Measurements from ENCODE around the gene DSCAM. TPM values are rescaled to one million over a fixed set of nuclear protein-coding genes. Genes with fewer than 3 reads are reported as not detected.

DSCAM gene
- total RNA-seq, 2 donors from 2014 or later: 18.5 to 25.5 TPM

DNA sequence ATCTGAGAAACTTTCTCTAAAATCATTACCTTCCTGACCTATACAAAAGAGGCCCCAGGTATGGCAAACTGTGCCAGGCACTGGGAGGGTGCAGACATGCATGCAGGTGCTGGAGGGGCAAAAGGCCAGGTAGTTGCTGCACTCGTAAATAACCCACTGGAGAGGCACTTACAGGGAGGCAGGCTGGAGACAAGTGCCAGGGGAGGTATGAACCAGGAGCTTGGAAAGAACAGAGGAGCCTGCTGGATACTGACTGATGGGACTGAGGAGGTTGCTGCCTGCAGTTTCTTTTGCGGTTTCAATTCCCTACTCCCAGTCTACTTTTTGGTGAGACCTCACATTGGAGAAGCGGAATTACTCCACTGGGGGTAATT, 113.9 kb downstream of the DSCAM start:
- Mint-ChIP-seq H3K27ac (no peak overlapping the region), H3K36me3 (ENCODE audit: low read depth) (no peaks in the 10 kb centered on the region), H3K9me3 (no peaks in the 10 kb centered on the region), H3K27me3 (ENCODE audit: insufficient read depth) (peaks cover 2% of the 10 kb centered on the region), H3K4me3 (no peak overlapping the region), H3K4me1 (peaks cover 8% of the 10 kb centered on the region)
- H3K27me3 ChIP-seq (ENCODE audit: control insufficient read depth, insufficient read depth, low read length, poor library complexity, severe bottlenecking): no peaks in the 10 kb centered on the region
- H3K4me3 ChIP-seq (ENCODE audit: low read length): no peak overlapping the region
- H3K9me3 ChIP-seq (ENCODE audit: control insufficient read depth, low read length): no peaks in the 10 kb centered on the region
- H3K36me3 ChIP-seq (ENCODE audit: control insufficient read depth, insufficient read depth, low read length): no peaks in the 10 kb centered on the region
- no peaks in the 10 kb centered on the region for H3K4me1 ChIP-seq (ENCODE audit: control insufficient read depth, insufficient read depth, low read length)
- DNase-seq: no peak
- no peak overlapping the region for H3K27ac ChIP-seq (ENCODE audit: low read depth, low read length)
- H3K9ac ChIP-seq (ENCODE audit: extremely low read depth, low read length, poor library complexity, severe bottlenecking): no peak overlapping the region
- TF ChIP-seq, protein P1, sequence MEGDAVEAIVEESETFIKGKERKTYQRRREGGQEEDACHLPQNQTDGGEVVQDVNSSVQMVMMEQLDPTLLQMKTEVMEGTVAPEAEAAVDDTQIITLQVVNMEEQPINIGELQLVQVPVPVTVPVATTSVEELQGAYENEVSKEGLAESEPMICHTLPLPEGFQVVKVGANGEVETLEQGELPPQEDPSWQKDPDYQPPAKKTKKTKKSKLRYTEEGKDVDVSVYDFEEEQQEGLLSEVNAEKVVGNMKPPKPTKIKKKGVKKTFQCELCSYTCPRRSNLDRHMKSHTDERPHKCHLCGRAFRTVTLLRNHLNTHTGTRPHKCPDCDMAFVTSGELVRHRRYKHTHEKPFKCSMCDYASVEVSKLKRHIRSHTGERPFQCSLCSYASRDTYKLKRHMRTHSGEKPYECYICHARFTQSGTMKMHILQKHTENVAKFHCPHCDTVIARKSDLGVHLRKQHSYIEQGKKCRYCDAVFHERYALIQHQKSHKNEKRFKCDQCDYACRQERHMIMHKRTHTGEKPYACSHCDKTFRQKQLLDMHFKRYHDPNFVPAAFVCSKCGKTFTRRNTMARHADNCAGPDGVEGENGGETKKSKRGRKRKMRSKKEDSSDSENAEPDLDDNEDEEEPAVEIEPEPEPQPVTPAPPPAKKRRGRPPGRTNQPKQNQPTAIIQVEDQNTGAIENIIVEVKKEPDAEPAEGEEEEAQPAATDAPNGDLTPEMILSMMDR (conservative IDR thresholded peaks at IDR 0.05): no peak
- WGBS, 2 experiments (ENCODE audit: insufficient coverage in 1 of 2, insufficient read length in 1 of 2): 93 to 95% methylated on average over 3 of the region's 3 CpGs

DNA sequence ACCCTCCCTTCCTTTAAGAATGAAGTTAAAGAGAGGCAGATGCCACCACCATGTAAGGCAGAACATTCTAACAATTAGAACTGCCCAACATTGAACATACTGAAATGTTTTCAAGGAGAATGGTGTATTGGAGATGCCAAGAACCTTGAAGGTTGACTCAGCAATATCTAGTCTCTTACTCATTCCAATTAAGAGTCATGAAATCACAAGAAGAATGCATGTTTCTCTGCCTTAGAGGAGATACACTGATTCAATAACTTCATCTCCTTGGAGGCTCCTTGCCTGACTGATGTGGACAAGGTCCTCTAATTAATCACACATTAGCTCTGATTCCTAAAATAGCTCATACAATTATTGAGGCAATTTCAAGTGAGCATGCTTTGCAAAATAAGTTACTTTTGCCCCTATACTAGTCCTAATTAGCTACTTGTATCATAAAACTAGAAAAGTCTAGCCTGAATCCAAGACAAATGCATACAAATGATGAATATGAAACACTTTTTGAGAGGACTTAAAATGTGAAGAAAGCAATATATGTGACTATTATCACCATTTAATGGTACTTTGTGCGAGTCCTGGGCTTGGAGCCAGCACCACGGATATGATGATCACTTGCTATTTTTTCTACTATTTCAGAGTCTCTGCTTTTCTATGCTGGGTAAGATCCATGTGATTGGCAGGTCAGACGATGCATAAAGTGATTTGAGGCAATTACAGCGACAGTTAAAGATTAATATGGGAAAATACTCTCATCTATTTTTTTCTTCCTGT, 114.5 kb downstream of the DSCAM start:
- Mint-ChIP-seq H3K36me3 (ENCODE audit: low read depth) (no peaks in the 10 kb centered on the region), H3K9me3 (no peaks in the 10 kb centered on the region), H3K4me1 (peaks cover 8% of the 10 kb centered on the region), H3K4me3 (no peak overlapping the region), H3K27me3 (ENCODE audit: insufficient read depth) (peaks cover 2% of the 10 kb centered on the region), H3K27ac (no peak overlapping the region)
- WGBS, 2 experiments (ENCODE audit: insufficient coverage in 1 of 2, insufficient read length in 1 of 2): 93% methylated on average over 4 of the region's 4 CpGs; no CpG with 5 or more reads in 1 of the 2 experiments
- Histone ChIP-seq H3K36me3 (ENCODE audit: control insufficient read depth, insufficient read depth, low read length) (no peaks in the 10 kb centered on the region), H3K27ac (ENCODE audit: low read depth, low read length) (no peak overlapping the region), H3K27me3 (ENCODE audit: control insufficient read depth, insufficient read depth, low read length, poor library complexity, severe bottlenecking) (no peaks in the 10 kb centered on the region), H3K4me3 (ENCODE audit: low read length) (no peak overlapping the region), H3K4me1 (ENCODE audit: control insufficient read depth, insufficient read depth, low read length) (no peaks in the 10 kb centered on the region), H3K9me3 (ENCODE audit: control insufficient read depth, low read length) (no peaks in the 10 kb centered on the region), H3K9ac (ENCODE audit: extremely low read depth, low read length, poor library complexity, severe bottlenecking) (no peak overlapping the region)
- no peak for DNase-seq
- TF ChIP-seq, protein P1 (conservative IDR thresholded peaks at IDR 0.05): no peak

DNA sequence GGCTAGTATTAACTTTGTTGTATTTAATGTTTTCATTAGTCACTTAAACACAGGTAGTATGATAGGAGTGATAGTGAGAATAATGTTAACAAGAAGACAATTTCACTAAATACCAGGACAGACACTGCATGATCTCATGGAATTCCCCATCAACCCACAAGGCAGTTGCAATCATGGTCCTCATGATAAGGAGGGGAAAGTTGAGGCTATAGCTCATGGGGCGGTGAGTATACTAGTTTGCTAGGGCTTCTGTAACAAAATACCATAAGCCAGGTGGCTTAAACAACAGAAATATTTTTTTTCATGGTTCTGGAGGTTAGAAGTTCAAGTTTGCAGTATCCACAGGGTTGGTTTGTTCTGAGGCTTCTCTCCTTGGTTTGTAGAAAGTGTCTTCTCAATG, 115.8 kb downstream of the DSCAM start:
- H3K9me3 Mint-ChIP-seq: no peaks in the 10 kb centered on the region
- Histone ChIP-seq H3K9me3 (ENCODE audit: control insufficient read depth, low read length) (no peaks in the 10 kb centered on the region), H3K36me3 (ENCODE audit: control insufficient read depth, insufficient read depth, low read length) (no peaks in the 10 kb centered on the region), H3K9ac (ENCODE audit: extremely low read depth, low read length, poor library complexity, severe bottlenecking) (no peak overlapping the region), H3K4me3 (ENCODE audit: low read length) (no peak overlapping the region), H3K27ac (ENCODE audit: low read depth, low read length) (no peak overlapping the region), H3K27me3 (ENCODE audit: control insufficient read depth, insufficient read depth, low read length, poor library complexity, severe bottlenecking) (no peaks in the 10 kb centered on the region), H3K4me1 (ENCODE audit: control insufficient read depth, insufficient read depth, low read length) (no peaks in the 10 kb centered on the region)
- H3K36me3 Mint-ChIP-seq (ENCODE audit: low read depth): no peaks in the 10 kb centered on the region
- no peak overlapping the region for H3K27ac Mint-ChIP-seq
- TF ChIP-seq, protein P1 (conservative IDR thresholded peaks at IDR 0.05): no peak
- H3K27me3 Mint-ChIP-seq (ENCODE audit: insufficient read depth): peaks cover under 1% of the 10 kb centered on the region
- WGBS, 2 experiments (ENCODE audit: insufficient coverage in 1 of 2, insufficient read length in 1 of 2): 100% methylated on average over 1 of the region's 1 CpG; no CpG with 5 or more reads in 1 of the 2 experiments
- peaks cover 8% of the 10 kb centered on the region for H3K4me1 Mint-ChIP-seq
- no peak overlapping the region for H3K4me3 Mint-ChIP-seq
- no peak for DNase-seq

Measured in endodermal cell (in vitro differentiated cells).